DMS114 treated with DMSO at 0.1 percent for 48 hours (cell line): ENCODE data around the gene LARGE2.

ENCODE experiments used
- DNase-seq: peaks from one replicate; lab custom pipeline; 2025; ENCODE audit not compliant: unreplicated experiment; lab: John Stamatoyannopoulos, UW

The LARGE2 gene

GRCh38 chr11:45922425-45923082 lies at the start of gene LARGE2:
Gene LARGE2, plus strand, starts transcription at chr11:45922656. Its CDS starts 227 bp downstream, at chr11:45922883.
- no peak for DNase-seq

- no peak for DNase-seq
Observed at GRCh38 chr11:45876401-45876800, 46.1 kb upstream of the LARGE2 start.

- no peak for DNase-seq
Observed at GRCh38 chr11:45877221-45877620, 45.2 kb upstream of the LARGE2 start.

DNA sequence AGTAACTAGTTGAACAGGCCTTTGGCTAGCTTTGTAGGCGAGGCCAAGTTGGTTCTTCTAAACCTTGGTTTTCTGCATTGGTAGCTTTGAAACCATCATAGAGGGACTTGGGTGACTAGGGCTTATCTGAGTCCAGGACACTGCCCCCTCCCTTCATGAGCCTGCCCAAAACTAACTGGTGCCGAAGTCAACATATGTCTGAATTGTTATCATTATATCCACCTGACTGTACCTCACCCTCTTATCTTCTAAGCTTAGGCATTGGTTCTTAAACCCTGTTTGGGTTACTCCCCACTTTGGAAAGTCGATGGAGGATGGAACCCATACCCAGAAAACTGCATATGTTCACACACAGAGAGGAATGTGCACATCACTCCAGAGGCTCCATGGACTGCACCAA lies 44.6 kb upstream of the LARGE2 start:
- no peak for DNase-seq

DNA sequence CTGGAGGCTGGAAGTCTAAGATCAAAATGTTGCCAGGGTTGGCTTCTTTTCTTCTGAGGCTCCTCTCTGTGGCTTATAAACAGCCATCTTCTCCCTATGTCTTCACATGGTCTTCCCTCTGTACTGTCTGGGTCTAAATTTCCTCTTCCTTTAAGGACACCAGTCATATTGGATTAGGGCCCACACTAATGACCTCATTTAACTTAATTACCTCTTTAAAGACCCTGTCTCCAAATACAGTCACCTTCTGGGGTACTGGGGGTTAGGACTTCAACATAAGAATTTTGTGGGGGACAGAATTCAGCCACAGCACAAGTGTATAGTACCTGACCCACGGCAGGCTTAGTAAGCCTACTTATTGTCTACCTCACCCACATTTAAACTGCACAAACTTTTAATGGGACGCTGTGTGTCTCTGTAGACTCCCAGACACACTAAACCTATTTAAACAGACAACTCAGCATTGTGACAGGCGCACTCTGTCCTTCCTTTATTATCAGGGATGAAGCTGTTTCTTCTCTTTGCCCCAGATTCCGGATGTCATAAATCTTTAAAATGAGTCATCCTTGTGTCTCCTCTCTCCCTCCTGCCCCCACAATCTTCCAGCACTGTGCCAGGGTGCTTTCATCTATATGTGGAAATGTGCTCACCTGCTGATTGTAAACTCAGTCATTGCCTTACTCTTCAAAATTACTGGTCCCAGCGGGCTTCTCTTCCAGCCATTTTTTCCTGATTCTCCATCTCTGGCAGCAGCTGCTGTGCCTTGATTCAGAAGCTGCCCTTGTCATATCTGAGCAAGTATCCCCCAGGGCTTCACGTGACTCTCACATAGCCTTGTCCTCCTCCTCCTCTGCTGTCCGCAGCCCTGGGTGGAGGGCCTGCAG lies 42.4 kb upstream of the LARGE2 start:
- DNase-seq = no peak

DNA sequence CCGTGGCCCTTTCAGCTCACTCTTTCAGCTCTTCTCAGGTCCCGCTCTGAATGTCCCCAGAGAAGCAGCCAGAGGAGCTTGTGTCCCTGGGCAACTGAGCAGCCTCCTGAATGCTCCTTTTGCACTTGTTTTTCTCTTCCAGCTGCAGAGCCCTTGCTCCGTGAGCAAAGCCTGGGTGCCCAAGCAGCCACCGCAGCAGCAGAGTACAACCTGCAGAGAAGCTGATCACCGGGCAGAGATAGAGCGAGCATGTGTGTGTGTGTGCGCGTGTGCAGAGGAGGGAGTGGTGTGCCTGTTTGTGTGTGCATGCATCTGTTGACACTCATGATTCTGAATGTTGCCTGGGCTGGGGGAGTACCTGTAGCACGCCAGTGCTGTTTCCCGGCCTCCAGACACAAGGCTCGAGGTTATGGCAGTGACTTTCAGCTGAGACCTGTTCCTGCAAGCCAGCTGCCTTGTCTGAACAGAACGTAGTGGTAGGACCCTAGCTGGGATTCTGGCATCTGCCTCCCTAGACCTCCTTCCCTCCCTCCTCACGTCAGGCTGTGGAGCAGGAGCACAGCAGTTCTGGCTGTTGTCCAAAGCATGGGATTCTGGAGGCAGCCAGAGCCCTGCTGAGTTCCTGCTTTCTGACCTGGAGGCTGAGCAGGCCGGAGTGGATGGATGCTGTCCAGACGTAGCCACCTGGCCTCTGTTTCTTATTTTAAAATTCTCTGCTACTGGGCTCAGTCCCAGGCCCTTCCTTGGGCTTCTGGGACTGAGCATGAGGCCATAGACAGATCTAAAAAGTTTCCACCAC lies 41.5 kb upstream of the LARGE2 start:
- DNase-seq = no peak

DNA sequence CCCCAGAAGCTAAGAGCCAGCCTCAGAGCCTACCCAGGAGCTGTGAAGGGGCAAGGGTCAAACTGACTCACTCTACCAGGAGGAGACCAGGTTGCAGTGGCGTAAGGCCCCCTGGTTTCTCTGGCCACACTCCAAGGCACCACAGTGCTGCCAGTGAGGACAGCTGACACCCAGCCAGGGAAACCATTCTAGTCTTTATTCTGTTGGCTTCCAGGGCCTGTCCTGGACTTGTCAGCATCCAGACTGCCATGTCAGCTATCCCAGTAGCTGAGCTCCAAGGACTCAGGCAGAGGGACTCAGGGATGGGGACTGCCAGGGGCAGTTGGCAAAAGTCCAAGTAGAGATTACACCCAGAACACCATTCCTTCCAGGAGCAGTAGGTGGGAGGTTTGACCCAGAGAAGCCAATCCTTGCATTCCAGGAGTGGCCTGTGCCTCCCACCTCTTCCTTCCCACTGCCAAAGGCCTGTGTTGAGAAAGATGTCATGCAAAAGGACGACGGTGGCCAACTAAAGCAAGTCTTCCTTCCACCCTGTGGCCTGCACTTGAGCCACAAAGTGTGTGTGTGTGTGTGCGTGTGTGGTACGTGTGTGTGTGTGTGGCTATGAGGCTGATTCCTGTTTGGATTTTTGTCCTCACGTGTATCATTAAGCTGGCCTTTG lies 40.6 kb upstream of the LARGE2 start:
- no peak for DNase-seq

DNA sequence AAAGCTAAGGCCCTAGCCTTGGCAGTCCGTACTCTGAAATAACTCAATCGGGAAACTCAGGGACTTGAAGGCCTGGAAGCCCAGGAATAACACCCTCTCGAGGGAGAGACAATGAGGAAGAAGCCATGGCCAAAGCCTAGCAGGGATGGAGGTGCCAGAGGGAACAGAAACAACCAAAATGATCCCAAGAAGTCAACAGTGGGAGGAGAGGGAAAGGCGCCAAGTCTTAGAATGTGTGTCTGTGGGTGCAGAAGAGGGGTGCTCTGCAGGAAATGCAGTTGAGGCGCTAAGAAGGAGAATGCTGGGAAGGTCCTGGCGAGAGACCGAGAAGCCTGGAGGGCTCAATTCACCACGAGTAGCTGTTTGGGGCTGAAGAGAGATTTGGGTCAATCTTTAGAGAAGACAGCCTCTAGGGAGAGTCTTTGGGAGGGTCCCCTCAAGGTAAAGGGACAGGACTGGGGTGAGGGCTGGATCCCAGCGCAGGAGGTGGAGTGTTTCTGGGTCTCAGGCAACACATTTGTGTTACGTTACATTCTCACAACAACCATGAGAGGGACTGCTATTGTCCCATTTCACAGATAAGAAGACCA lies 37.8 kb upstream of the LARGE2 start:
- no peak for DNase-seq

- DNase-seq = no peak
Observed at GRCh38 chr11:45885274-45885920, 37.1 kb upstream of the LARGE2 start, which contains the start of gene MAPK8IP1. Gene MAPK8IP1, plus strand, starts transcription at chr11:45885651. Its CDS starts 170 bp downstream, at chr11:45885821.

DNA sequence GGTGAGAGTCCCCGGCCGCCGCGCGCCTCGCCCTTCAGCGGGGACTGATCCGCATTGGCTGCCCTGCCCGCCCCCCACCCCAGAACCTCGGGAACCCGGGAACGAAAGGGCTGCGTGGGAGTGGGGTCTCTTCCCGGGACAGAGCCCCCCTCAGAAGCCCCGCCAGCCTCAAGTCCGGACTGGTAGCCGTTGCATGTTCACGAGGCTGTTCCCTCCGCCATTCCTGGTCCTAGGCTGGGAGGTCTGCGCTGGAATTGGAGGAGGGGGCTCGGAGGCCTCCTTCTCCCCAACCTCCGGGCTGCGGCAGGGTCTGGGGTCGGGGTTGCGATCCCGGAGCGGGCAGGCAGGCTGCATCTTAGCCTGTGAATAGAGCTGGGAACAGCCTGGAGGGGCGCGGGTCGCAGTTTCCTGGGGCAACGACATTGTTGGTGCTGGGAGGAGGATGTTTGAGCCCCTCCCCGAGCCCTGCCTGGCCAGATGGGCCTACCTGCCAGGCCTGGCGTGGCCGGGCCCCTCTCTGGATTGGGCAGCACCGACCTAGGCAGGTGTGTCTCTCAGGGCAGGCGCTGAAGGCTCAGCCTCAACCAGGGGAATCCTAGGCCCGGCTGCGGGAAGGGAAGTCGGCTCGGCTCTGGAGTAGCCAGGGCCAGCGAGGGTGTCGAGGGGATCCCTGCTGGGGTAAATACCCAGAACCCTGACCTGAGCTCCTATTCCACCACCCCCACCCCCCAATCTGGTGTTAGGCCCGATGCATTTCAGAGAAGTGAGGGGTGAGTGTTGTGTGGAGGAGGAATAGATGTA lies 36.3 kb upstream of the LARGE2 start:
- no peak for DNase-seq

DNA sequence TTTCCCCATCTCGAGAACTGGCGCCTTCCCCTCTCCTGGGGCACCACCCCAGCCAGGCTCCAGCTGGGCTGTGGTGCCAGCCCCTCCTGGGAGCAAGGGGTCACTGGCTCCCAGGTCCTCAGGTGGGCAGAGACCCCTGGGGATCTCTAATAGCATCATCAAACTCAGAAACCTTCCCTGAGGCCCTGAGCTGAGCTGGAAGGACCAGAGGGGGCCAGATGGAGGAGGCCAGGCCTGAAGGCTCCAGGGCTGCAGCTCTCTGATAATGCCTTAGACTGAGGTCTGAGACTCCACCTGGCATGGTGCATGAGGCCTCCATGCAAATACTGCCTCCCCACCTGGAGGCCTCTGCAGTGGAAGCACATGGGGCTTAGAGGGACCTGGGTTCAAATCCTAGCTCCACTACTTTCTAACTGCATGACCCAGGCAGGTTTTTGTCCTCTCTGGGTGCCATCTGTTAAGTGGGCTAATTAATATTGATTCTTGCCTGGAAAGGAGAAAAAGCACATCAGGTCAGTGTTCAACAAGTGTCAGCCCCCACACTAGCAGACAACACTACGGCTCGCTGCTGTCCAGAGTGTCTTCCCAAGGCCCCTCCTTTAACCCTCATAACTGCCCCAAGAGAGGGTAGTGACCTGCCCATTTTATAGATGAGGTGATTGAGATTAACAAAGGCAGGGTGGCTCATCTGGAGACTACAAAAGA lies 35.5 kb upstream of the LARGE2 start:
- DNase-seq = no peak

DNA sequence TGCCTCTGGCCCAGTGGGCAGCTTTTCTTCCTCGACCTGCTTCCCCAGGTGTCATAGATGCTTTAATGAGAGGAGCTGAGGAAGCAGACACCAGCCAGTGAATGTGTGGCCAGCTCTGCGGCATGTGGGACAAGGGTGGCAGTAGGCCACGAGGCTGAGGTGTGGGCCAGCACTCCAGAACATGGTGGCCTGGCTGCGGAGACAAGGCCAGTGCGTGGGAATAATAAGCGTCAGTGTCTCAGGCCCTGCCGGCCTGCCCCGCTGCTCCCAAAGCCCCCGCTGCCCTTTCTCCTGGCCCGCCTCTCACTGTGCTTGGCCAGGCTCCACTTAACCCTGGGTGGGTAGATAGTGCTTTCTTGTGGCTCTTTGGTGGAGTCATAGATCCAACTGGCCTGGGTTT lies 34.9 kb upstream of the LARGE2 start:
- no peak for DNase-seq

DNA sequence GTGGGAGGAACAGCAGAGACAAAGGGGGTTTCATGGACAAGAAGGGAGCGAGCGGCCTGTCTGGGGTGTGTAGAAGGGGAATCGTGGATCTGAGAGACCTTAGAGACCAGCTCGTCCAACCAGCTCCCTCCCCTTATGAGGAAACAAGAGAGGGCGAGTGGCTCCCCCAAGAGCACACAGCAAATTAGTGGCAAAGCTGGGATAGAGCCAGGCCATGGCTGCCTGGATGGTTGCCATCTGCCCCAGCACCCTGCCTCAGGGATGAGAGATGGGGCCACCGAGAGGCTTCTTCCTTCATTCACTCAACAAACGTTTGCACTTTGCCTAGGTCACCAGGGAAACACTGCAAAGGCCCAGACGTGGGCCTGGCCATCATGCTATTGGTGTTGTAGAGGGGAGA lies 32.9 kb upstream of the LARGE2 start:
- no peak for DNase-seq

GRCh38 chr11:45889966-45890365 lies 32.5 kb upstream of the LARGE2 start:
- DNase-seq = no peak

DNA sequence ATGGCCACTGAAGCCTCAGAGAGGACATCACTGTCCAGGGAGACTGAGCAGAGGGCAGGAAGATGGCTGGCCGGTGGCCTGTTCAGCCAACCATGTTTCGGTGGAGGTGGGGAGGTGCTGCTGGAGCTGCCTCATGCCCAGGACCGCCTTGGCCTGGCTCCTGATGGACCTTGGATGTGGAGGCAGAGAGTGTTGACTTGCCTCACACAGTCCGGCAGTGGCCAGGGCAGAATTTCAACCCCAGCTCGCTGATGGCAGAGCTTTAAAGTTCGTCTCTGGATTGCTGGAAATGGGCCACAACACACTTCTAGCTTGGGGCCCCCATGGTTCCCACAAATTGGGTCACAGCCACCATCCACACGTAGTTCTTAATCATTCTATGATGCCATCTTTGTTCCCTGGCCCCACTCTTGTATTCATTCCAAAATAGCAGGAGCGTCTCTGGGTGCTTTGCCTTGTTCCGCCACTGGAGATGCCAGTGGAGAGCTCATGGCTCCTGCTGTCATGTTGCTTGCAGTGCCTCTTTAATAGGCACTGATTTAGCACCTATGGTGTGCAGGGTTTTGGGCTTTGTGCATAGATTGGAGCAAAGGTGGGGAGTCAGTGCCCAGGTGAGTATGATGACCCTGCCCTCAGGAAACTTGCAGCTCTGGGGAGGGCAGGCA lies 31.4 kb upstream of the LARGE2 start:
- DNase-seq = no peak

- DNase-seq = no peak
Observed at GRCh38 chr11:45892856-45893255, 29.6 kb upstream of the LARGE2 start.

DNA sequence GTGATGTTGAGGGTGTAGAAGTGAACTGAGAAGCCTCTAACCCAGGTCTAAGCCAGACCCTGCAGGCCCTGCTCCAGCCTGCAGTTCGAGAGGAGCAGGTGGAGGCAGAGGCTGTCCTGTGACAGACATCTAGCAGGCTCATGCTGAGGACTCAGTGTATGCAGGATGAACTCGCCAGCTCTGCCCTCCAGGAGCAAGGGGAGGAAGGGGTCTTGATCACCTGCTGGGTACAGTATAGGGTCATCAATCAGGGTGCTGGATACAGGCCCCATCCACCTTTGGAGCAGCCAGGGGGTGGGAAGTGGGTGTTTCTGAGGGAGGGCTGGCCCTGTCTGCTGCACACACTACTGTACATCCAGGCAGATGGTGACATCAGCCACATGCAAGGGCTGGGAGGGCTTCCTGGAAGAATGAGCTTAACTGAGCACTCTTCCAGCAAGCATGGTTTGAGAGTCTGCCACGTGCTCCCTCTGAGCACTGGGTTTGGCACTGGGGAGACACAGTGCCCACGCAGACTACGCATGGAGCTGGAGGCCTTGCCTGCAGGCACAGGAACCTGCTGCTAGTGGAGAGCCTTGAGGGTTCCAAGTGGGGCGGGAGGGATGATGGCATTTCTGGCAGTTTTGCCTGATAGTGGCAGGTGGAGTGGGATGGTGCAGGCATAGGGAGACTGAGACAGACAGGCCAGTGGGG lies 27.8 kb upstream of the LARGE2 start:
- no peak for DNase-seq
